ENCODE measurements around the gene DACT2.
"Not testable (repeated sequence)": the region's sequence is repeated elsewhere in the genome, so short reads cannot be mapped to it uniquely, and the experiment has no call there.

The DACT2 gene

DNA sequence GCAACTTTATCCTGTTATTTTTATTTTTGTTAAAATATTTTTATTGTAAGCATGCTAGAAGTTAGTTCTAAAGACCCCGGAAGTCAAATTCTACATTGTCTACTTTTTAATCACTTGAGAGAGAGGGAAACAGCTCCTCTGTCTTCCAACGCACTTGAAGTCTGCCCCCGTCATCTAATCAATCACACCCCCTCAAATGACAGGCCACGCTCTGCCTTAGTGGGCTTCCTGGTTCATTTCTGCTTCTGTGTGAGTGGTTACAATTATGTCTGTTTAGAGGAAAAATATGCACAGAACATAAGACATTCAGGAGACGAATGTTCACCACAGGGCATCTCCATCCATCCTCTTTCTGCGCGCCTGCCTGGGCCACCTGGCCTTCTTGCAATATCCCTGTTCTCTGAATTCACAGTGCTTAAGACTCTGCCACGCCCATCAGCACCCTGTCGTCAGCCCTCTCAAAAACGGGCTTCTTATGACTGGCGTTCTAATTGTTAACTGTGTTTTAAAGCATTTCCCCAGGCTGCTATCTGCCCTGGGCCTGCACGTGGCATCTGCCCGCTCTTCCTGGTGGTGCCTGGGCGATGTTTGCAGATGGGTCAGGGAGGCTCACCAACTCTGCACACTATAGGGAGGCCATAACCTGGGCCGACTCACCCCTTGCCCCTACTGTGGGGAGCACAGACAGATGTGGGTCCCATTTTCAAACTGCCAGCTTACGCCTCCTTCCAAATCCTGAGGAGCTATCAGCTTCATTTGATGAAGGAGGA, 15.4 kb downstream of the DACT2 start:
- DNase-seq (ENCODE audit: low spot score): no peak

DNA sequence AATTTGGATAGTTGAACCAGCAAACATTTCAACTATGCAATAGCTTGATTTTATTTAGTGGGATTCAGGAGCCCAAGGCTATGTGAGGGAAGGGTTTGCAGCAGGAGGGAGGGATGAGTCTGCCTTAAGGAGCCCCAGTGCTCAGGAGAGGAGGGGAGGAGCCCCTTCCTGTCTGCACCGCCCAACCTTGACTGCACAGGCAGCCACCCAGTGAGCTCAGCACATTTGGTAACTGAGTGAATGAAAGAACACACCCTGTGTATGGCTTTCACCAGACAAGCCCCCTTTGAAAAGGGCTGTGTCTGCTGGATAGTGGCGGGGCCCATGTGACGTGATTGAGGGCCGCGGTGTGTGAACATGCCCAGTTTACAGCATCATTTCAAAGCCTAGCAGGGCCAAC, 17.0 kb downstream of the DACT2 start:
- no peak for DNase-seq (ENCODE audit: low spot score)

DNA sequence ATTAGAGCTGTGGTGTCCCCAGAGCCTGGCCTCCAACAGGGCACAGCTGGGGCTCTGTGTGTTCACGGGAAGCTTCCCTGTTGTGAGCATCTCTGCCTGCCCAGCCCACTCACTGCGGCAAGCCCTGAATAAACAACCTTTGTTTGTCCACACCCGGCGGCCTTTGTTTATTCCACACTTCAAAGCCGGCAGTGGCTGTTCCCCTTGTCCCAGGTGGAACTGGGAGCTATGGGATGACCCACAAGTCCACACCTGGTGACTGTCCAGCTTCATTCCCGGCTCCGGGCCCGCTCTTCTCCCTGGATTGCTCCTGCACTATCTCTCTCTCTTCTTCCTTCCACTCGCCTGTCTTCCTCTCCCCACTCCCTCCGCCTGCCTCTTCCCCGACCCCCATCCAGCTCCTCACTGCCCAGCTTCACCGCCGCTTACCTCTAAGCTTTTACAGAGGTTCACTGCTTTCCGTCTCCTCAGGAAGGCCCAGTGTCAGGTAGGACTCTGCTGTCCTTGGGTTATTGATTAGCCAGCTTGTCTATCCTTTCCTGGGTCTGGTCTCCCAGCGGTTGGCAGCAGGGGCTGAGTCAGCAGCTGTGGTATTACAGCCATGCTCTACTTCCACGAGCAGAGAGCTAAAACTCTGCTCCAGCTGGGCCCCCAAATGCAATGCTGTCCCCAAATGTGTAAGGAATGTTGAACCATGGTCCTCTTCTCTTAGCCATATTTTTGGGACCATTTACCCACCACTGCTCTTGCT, 17.8 kb downstream of the DACT2 start:
- DNase-seq (ENCODE audit: low spot score): peak; percentile 91

DNA sequence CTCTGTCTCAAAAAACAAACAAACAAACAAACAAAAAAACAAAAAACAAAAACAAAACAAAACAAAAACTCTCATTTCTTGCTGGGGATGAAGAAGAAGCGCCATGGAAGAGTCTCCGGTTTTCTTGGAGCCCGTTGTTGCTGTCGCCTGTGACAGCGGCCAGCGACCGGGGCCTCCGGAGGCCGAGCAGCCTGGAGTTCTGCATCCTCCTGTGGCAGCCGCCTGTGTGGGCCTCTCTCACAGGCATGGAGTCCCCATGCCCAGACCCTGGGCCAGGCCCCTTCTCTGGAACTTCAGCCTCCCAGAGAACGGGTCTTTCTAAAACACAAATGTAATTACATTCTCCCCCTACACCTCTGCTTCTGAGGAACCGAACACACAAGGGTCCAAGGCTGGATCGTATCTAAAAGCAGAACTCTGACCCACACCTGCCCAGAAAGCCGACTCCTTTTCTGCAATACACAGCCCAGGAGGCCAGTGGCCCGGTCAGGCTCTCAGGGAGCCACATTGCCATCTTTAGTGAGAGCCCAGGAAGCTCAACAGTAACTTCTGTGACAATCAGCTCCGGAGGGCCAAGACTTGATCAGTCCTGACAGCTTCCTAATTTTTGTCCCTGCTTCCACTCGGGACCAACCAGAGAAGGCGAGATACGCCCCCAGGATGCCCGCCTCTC, 18.5 kb downstream of the DACT2 start:
- no peak for DNase-seq (ENCODE audit: low spot score)

DNA sequence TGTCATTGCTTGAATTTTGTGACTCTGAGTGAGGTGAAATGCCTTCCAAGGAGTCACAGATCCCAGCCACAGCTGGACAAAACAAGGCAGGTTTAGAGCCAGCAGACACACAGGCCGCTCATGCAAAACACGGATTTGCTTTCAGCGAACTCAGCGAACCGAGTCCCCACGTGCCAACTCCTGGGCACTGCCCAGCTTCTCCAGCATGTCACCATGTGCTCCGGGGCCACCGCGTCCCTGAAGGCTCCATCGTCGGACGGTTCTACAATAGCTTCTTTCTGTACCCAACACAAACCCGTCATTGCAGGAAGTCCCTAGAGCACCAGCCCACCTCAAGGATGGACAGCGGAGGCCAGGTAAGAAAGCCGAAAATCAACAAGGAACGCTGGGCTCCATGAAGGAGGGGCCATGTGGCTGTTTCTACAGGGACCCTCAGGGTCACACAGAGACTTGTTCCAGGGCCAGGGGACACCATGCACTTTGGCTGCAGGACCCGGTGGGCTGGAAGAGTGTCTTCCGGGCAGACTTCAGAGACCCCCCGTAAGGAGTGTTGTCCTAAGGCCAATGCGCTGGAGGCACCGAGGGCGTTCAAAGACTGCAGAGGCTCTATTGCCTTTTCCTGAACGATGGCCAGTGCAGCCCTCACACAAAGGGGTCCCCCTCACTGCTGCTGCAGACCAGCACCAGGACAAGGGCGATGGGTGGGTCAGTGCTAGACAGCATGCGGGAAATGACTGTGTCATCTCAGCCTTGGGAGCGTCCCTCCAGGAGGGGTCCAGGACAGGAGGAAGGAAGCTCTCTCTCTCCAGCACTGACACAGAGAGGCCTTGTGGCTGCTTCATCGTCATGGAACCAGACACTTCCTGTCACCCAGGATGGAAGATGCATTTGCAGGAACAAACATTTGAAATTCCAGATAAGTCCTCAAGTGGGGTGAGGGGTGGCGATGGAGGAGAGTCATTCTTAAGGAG, 19.8 kb downstream of the DACT2 start:
- no peak for DNase-seq (ENCODE audit: low spot score)

DNA sequence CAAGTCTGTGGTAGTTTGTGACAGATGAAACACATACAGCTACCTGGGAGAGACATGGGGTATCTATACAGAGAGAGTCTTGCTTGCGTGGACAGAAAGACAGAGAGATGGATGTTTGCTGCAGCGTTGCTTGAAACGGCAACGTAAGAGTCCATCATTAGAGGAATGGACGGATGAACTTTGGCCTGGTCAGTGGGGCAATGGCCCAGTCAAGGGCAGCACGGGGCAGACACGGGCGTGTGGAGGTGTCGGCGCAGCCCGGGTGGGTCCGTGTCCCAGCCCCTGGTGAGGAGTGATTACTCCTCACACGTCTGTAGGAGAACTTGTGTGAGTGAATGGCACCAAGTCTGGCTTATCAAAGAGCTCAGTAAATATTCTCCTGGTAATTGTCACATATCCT, 21.9 kb downstream of the DACT2 start:
- no peak for DNase-seq (ENCODE audit: low spot score)

DNA sequence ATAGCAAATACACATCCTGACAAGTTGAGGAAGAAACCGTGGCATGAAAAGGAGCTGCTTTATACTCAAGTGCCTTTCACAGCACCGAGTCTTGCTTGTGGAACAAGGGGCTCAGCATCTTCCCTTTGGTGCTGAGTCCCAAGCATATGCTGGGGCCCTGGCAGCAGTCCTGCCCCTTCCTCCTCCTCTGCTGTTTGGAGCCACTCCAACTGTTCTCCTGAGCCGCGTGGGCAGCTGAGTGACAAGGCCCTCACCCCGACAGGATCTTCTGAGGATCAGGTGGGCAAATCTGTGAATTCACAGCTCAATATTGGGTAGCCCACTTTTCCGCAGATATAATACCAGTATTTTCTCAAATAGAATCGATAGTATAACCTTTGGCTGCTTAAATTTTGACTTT, 24.7 kb downstream of the DACT2 start:
- no peak for DNase-seq (ENCODE audit: low spot score)

DNA sequence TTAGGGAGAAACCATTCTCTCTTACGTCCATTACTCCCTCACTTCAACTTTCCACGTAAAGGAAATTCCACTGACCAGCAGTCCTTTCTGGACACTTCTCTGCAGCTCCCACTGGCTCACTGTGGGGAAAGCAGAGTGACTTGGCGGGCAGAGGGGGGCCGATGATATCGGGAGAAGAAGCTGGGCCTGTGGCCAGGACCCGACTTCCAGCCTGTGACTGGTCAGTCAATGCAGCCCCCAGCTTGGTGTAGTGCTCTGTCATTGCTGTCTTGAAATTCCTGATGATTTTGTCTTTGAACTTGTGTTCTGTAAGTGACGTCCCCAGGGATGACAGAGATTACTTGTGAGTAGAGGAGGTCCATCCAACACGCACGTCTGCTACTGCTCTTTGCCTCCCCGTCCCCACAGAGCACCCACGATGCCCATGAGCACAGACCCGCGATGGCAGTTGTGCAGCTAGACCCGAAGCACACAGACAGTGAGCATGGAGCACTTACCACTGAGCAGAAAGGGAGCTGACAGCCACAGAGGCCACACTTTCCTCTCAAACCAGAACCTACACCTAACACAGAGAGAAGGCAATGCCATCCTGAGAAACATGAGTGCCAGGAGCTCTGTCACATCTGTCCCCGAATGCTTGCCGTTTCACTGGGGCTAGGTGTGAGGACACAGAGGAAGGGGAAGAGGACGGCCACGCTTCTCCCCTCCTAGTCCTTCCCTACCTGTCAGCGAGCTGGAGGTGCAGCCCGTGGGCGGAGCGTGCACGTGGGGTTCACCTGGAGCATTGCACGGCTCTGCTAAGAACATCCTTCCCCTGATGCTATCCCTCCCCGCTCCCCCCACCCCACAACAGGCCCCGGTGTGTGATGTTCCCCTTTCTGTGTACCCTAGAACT, 25.7 kb downstream of the DACT2 start:
- DNase-seq (ENCODE audit: low spot score): no peak

DNA sequence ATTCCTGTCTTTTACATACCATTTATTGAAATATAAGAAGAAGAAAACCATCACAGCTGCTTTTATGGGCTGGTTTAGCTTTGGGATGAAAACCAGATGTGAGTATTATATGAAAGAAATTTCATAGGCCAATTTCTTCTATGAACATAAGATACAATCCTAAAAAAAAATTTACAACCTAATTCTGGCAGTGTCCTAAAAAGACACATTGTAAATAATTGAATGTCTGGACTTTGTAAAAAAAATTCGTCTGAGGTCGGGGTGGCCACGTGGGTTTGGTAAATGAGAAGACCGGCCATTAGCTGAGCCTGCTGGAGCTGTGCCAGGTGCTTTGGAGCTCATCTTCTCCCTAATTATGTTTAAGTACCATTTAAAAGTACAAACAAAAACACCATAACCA, 26.8 kb downstream of the DACT2 start:
- no peak for DNase-seq (ENCODE audit: low spot score)

DNA sequence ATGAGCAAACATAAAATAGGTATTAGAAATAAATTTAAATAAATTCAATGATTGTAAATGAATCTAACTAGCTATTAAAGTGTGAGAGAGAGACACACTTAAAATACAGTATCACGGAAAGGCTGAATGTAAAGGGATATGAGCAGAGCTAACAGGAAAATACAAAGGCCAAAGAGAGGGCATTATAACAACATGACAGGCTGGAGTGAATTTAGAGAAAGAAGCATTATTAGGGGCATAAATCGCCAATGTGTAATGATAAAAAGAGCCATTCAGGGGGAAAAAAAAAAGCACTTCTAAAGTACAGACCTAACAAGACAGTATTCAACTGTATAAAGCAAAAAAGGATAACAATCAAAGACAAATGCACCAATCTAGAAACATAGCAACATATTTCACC, 28.1 kb downstream of the DACT2 start:
- no peak for DNase-seq (ENCODE audit: low spot score)

DNA sequence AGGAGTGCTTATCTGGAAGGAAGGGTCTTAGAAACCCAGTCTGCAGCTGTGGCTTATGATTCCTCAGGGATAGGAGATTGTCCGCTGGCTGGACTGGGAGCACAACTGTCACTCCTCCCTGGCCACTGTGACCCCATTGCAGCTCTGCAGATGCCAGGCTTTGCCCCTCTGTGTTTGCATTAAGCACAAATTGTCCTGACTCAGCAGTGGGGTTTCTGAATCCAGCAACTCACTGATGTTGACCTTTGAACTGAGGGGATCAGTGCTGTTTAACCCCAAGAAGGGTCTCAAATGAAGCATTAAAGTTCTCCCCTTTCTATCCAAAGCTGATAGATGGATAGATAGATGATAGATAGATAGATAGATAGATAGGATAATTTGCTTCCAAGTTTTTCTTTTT, 29.5 kb downstream of the DACT2 start:
- no peak for DNase-seq (ENCODE audit: low spot score)

DNA sequence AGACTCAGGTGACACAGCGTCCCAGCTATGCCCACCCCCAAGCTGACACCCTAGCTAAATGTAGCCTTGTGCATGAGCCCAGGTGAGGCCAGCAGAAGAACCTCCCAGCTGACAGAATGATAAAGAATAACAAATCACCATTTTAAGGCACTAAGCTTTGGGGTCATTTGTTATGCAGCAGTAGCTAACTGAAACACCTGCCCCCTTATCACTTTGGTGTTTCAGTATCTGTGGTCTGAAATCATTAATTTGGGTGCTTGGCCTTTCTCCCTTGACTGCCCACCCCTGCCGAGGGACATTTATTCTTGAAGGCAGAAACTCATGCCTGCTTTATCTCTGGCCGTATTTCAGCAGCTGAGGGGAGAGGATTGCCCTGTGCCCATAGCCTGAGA, 30.0 kb downstream of the DACT2 start:
- DNase-seq (ENCODE audit: low spot score): no peak

DNA sequence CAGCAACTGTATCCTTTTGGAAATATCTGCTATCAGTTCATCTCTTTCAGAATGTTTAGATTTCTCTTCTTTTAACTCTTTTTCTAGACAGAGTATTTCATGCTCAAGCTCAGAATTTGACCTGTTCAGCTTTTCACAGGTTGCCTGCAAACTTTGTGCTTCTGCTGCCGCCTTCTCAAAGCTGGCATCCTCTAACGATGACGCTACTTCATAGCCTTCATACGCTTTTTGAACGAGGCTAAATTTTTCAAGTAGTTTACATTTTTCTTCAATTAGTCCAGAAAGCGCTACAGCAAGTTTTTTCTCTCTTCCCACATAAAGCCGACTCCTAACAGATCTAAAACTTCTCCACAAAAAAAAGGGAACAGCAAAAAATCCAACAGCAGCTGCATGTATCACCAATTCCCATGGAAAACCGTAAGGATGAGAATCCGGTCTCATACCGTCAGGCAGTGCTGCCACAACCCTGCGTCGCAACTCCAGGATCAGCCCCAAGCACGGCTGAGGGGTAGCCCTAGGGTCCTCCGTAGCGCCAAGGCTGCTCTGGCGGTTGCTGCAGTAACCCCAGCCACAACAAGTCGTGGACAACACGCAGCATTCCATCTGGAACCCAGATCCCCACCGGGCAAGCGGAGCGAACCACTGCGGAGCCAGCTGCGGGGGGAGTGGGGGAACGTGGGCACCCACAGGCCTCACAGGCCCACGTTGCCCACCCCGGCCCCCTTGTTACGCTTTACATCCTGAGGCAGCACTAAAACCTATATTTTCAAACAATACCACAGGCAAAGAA, 30.6 kb downstream of the DACT2 start:
- DNase-seq (ENCODE audit: low spot score): no peak

DNA sequence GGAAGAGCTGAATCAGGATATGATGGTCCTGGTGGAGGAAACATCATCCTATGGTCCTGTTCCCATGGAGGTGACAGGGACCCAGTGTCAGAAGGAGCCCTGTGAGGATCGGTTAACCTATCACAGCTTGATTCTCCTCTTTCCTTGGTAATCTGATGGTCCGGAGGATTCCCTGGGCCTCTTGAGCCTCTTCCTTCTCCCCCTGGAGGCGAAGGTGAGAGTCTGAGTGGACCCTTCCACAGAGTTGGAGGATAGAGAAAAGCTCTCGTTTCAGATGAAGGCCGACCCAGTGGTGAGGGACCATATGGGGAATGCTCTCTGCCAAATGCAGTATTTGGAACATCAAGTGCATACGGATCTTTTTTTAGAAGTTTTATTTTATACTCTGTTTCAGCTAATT, 32.1 kb downstream of the DACT2 start:
- DNase-seq (ENCODE audit: low spot score): not testable (repeated sequence)

DNA sequence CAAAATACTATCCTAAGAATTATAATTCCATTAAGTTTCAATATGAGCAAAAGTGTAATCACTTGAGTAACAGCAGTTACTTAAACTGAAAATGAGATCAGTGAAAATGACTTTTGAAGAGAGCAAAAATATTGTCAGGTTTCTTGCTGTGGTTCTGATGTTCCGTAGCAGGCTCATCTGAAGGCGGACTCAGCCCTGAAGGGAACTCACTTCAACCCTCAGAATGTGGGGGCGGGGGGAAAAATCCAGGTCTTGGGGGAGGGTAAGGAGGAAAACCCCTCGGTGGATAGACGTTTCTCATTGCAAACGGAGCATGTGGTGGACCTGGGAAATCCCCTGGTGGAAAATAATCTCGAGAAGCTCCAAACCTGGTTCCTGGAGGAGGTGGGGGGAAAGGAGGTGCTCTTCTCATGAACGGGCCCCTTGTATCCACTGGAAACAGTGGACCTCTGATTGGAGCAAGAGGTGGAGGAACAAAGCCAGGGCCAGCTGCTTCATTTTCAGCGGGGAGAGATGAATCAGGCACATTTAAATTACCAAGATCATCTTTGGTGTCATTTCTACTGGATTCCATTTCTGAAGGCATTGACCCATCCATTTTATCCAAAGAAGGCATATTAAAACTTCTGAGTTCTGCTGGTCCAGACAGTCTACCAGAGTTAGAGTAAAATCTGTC, 32.7 kb downstream of the DACT2 start:
- not testable (repeated sequence) for DNase-seq (ENCODE audit: low spot score)

DNA sequence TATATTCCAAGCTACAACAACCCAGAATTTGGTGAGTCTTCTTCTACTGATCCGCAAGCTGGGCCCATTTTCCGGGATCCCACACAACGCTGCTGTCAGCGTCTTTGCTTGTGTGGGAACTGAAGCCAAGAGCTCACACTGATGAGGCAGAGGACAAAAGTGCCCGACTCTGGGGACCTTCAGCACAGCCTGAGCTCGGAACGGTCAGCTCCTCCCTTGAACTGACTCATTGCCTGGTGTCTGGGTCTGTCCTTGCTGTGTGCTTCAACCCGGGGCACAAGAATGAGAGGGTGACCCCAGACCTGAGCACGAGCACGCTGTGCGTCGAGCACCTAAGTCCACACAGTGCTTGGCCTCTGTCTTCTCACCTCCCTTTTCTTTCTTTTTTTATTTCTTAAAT, 33.5 kb downstream of the DACT2 start:
- DNase-seq (ENCODE audit: low spot score): no peak

DNA sequence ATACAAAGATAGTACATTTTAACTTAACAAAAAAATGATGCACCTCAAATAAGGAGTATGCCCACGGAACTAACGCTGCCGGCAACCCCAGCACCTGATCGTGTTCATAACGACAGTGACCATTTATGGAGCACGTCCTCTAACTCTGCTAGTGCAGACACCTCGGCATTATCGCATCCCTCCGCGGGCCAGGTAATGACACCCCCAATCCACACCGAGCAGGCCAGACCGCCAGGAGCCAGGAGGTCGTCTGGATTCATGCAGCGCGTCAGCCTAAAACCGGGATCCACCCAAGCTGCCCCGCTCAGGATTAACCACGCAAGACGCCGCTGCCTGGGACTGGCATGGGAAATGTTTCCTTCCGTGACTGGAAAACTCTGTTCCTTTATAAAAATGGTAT, 34.1 kb downstream of the DACT2 start:
- DNase-seq (ENCODE audit: low spot score): no peak

DNA sequence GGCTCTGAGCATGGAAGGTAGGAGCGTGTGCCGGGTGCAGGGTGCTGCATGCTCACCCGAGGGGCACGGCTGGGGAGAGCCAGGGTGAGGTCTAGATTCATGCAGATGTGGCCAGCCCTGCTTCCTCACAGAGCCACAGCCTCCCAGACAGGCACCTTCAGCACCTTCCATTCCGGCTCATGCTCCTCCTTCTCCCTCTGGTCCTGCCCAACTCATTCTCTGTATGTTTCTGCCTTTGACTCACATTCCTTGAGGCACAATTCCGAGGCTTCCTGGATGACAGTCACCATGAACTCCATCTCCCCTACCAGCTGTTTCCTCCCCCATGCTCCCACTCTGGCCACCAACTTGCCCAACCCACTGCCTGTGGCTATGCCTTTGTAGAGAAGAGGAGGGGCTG, 35.4 kb downstream of the DACT2 start:
- DNase-seq (ENCODE audit: low spot score): no peak

DNA sequence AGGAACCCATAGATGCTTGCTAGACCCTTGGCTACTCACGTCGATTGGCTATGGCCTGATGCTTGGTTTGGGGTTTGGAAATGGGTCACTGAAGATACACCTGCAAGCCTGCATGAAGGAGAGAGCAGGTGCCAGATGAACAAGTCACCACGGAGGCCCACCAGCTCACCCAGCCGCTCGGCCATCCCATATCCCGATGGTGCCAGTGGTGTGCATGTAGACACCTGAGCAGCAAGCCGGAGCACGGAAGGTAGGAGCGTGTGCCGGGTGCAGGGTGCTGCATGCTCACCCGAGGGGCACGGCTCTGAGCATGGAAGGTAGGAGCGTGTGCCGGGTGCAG, 35.9 kb downstream of the DACT2 start:
- DNase-seq (ENCODE audit: low spot score): no peak
